ENCODE results near the gene OLAH.

Gene OLAH

DNA sequence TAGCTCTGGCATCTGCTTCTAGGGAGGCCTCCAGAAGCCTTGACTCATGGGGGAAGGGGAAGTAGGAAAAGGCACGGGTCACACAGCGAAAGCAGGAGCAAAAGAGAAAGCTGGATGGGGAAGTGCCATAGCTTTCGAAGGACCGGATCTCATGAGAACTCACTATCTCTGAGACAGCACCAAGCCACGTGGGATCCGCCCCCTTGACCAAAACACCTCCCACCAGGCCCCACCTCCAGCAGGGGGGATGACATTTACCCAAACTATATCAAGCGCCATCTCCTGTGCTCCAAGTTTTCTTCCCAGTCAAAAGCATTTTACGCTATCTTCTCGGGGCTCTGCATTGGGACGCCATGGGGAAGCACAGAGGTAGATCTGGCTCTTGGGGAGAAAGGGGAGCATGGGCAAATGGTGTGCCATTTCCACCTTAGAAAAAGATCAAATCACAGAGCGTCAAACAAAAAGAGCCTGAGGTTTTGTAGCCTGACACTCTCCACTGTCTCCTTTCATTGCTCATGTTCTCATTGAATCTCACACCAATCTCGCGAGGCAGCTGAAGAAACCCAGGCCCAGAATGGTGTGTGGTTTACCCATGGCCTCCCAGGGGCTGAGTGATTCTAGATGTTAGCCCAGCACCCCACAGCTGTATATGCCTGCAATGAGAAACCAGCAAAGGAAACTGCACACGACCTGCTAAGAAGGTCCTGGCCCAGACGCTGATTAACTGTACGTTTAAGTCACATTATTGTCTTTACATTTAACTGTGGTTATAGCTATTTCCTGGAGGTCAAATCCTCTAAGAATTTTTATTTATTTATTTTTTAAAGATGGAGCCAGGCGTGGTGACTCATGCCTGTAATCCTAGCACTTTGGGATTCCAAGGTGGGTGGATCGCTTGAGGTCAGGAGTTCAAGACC is 8.1 kb upstream of the OLAH start:
- POLR2A ChIA-PET (ENCODE audit: low non-redundant PET) = no interaction called here
- H3K27ac ChIP-seq = no peak overlapping the region

DNA sequence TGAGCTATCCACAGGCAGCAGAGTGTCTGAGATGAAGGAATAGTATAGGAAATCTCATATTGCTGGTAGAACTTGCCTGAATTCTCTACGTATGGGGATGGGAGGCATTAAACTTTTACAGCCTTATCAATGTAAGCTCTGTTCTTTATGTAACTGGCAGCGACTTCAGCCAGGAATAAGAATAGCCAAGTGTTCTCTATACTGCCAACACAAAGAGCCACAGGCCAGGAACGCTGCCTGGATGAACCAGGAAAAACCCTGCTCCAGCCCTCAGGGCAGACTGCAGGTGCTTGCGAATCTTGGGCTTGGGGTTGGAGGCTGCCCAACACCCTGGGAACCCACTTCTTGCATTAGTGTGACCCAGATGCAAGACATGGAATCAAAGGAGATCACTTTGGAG is 6.1 kb upstream of the OLAH start:
- ChIA-PET POLR2A (ENCODE audit: low non-redundant PET) (no interaction called here), CTCF (no interaction called here)
- no peak overlapping the region for H3K27ac ChIP-seq
- TF ChIP-seq, protein P1, sequence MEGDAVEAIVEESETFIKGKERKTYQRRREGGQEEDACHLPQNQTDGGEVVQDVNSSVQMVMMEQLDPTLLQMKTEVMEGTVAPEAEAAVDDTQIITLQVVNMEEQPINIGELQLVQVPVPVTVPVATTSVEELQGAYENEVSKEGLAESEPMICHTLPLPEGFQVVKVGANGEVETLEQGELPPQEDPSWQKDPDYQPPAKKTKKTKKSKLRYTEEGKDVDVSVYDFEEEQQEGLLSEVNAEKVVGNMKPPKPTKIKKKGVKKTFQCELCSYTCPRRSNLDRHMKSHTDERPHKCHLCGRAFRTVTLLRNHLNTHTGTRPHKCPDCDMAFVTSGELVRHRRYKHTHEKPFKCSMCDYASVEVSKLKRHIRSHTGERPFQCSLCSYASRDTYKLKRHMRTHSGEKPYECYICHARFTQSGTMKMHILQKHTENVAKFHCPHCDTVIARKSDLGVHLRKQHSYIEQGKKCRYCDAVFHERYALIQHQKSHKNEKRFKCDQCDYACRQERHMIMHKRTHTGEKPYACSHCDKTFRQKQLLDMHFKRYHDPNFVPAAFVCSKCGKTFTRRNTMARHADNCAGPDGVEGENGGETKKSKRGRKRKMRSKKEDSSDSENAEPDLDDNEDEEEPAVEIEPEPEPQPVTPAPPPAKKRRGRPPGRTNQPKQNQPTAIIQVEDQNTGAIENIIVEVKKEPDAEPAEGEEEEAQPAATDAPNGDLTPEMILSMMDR (conservative IDR thresholded peaks at IDR 0.05; ENCODE audit: low read depth) = no peak
- DNase-seq (ENCODE audit: low spot score) = no peak

More for the DNA sequence above, 8.1 kb upstream of the OLAH start:
- no peak for DNase-seq (ENCODE audit: low spot score)
- CTCF ChIA-PET = interaction anchor here (0.6 to 0.9 kb wide), 2 partner anchors 10 to 166 kb away, joined by 3 read pairs; no protein-coding TSS in a partner anchor
- TF ChIP-seq, protein P1 (conservative IDR thresholded peaks at IDR 0.05; ENCODE audit: low read depth) = no peak

DNA sequence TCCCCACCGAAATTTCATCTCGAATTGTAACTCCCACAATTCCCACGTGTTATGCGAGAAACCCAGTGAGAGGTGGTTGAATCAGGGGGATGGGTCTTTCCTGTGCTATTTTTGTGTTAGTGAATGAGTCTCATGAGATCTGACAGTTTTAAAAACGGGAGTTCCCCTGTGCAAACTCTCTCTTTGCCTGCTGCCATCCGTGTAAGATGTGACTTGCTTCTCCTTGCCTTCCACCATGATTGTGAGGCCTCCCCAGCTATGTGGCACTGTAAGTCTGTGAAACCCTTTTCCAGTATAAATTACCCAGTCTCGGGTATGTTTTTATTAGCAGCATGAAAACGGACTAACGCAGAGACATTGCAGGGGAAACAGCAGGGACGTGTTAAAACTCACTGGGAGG is 5.3 kb upstream of the OLAH start:
- TF ChIP-seq, protein P1 (conservative IDR thresholded peaks at IDR 0.05; ENCODE audit: low read depth) = no peak
- CTCF ChIA-PET = no interaction called here
- no peak for DNase-seq (ENCODE audit: low spot score)
- no peak overlapping the region for H3K27ac ChIP-seq
- POLR2A ChIA-PET (ENCODE audit: low non-redundant PET) = no interaction called here

DNA sequence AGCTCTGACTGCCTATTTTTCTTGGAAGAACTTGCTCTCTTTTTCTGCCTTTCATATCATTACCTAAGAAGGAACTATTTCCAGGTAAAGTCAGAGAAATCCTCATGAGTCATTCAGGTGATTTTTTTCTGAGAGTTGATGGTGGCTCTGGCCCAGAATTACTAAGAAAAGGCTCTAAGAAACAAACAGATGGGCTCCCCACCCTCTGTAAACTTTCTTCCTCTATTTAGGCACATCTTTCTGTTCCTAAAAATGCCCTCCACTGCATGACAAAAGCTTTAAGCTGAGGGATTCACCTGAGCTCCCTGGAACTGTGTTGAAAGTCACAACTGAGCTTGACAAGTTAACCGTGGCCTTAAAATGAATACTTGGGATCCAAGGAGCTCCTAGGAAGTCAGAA is 1.6 kb downstream of the OLAH start:
- ChIA-PET POLR2A (ENCODE audit: low non-redundant PET) (no interaction called here), CTCF (interaction anchor here (0.7 kb wide), 1 partner anchor 10 kb away, joined by 3 read pairs; no protein-coding TSS in a partner anchor)
- TF ChIP-seq, protein P1 (conservative IDR thresholded peaks at IDR 0.05; ENCODE audit: low read depth) = no peak
- no peak for DNase-seq (ENCODE audit: low spot score)
- H3K27ac ChIP-seq = no peak overlapping the region

DNA sequence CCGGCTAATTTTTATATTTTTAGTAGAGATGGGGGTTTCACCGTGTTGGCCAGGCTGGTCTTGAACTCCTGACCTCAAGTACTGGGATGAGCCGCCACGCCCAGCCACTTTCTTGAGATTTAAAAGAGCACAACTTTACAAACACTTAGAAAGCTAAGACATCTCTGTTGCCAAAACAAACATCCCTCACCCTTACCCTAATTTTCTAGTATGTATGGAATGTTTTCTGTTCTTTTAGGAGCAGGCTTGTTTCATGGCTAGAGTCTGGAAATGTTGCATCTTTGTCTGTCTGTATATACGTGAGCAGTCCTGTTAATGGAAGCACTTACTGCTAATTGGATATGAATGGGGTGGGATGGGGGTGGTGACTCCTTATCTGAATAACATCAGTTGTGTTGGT is 2.9 kb downstream of the OLAH start:
- POLR2A ChIA-PET (ENCODE audit: low non-redundant PET) = no interaction called here
- CTCF ChIA-PET = no interaction called here
- TF ChIP-seq, protein P1 (conservative IDR thresholded peaks at IDR 0.05; ENCODE audit: low read depth) = no peak
- DNase-seq (ENCODE audit: low spot score) = no peak
- H3K27ac ChIP-seq = no peak overlapping the region

DNA sequence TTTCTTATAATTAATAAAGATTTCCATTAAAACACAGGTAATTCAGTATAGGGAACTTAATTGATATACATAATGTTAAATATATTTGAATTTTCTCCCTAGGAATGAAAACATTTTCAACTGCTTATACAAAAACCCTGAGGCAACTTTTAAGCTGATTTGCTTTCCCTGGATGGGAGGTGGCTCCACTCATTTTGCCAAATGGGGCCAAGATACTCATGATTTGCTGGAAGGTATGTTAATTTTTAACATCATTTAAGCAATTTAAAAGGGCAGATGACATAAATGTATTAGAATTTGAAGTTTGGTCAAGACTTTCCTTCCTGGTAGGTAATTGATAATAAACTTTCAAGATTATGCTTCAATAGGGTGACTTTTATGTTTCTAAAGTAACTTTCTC is 5.8 kb downstream of the OLAH start:
- TF ChIP-seq, protein P1 (conservative IDR thresholded peaks at IDR 0.05; ENCODE audit: low read depth) = no peak
- POLR2A ChIA-PET (ENCODE audit: low non-redundant PET) = no interaction called here
- CTCF ChIA-PET = interaction anchor here (0.7 kb wide), 1 partner anchor 422 kb away, joined by 3 read pairs; no protein-coding TSS in a partner anchor

More for the DNA sequence above, 5.8 kb downstream of the OLAH start:
- DNase-seq (ENCODE audit: low spot score) = no peak
- H3K27ac ChIP-seq = no peak overlapping the region
